H1 (cell line): ENCODE measurements around the gene CDKN2B-AS1. TPM values are rescaled to one million over a fixed set of nuclear protein-coding genes. Genes with fewer than 3 reads are reported as not detected.

ENCODE experiments used
- ATF3 ChIP-seq: IDR thresholded peaks from 2 replicates; pipeline ENCODE4 v1.6.1; 2011; ENCODE audit warnings: low read depth, mild to moderate bottlenecking, low read length; ENCODE audit not compliant: insufficient read depth
- SP1 ChIP-seq: IDR thresholded peaks from 2 replicates; pipeline ENCODE4 v1.6.1; 2011; ENCODE audit warnings: low read depth, low read length
- polyA plus RNA-seq, 7 experiments: library from polyadenylated mRNA; depleted of rRNA in 3 of 7; stranded (reverse) in 5 of 7; unstranded in 2 of 7; fragments of >200 nt in 5 of 7; fragments of 200-250 nt in 2 of 7; gene quantifications; 1 replicate in 5 of 7; 2 replicates in 1 of 7; 4 replicates in 1 of 7; pipeline versions ENCODE4 v1.2.1 to v1.2.3, GENCODE V29; 2011 to 2013; ENCODE audit warnings: missing spikeins in 2 of 7, mixed read lengths in 2 of 7
- total RNA-seq: library from RNA; stranded (reverse); fragmentation: NEBNext Ultra II Directional; extraction: Animal tissue kit (Norgen Biotek cat#: 25700); gene quantifications from 2 replicates; pipeline ENCODE4 v1.2.1, GENCODE V29; 2021

The CDKN2B-AS1 gene
- total and polyA plus RNA-seq, 2 of the 8 experiments (the other 6 are each of a cell fraction or from before 2014, with no cell fraction given), result not detected

- TF ChIP-seq ATF3 (no peak), SP1 (no peak)
Measured at GRCh38 chr9:22097707-22098106, 103.1 kb downstream of the CDKN2B-AS1 start (continued).
